Mesodermal cell (in vitro differentiated cells): ENCODE data around the gene RAB8A. TPM values are rescaled to one million over a fixed set of nuclear protein-coding genes. Genes with fewer than 3 reads are reported as not detected.

Source experiments
- H3K27ac ChIP-seq: 2 replicates; pipeline ENCODE4 v1.7.0; 2013; ENCODE audit warnings: mild to moderate bottlenecking, low read depth, low read length, moderate library complexity; ENCODE audit not compliant: severe bottlenecking
- H3K36me3 ChIP-seq: 2 replicates; pipeline ENCODE4 v1.7.1; 2013; ENCODE audit warnings: mild to moderate bottlenecking, low read length, moderate library complexity; ENCODE audit not compliant: control insufficient read depth, insufficient read depth
- H3K4me1 ChIP-seq: one replicate; pipeline ENCODE4 v1.7.1; 2013; ENCODE audit warnings: mild to moderate bottlenecking, low read length; ENCODE audit not compliant: insufficient read depth, control insufficient read depth, poor library complexity, severe bottlenecking
- H3K4me3 ChIP-seq: 2 replicates; pipeline ENCODE4 v1.7.0; 2013; ENCODE audit warnings: low read length, control low read depth, mild to moderate bottlenecking; ENCODE audit not compliant: insufficient read depth, poor library complexity, severe bottlenecking; ENCODE audit errors: extremely low read depth
- H3K9me3 ChIP-seq: 2 replicates; pipeline ENCODE4 v1.7.1; 2013; ENCODE audit warnings: mild to moderate bottlenecking, low read length, moderate library complexity; ENCODE audit not compliant: control insufficient read depth
- WGBS, 2 experiments: methylation state at CpG; one replicate each; pipeline ENCODE4 v1.1.5; 2013; ENCODE audit warnings: missing lambda C conversion rate in 2 of 2; ENCODE audit not compliant: insufficient coverage in 2 of 2; 5-methylcytosine and 5-hydroxymethylcytosine counted together
- polyA plus RNA-seq, 2 experiments: library from polyadenylated mRNA; stranded (reverse); fragments of 50-300 nt; gene quantifications; one replicate each; pipeline ENCODE4 v1.2.3, GENCODE V29; 2013

Gene RAB8A
- polyA plus RNA-seq (2013, experiment 1 of 2) = 46.7 TPM
- polyA plus RNA-seq (2013, experiment 2 of 2) = 50.4 TPM

- Histone ChIP-seq H3K4me3 (peak within 1 kb of the TSS; percentile 100), H3K36me3 (peaks cover 31% of the 10 kb centered on the region), H3K4me1 (peaks cover 14% of the 10 kb centered on the region), H3K27ac (peak within 1 kb of the TSS; percentile 69), H3K9me3 (no peaks in the 10 kb centered on the region)
- WGBS, 2 experiments = 2 to 4% methylated on average over 53 to 56 of the region's 81 CpGs
Observed at GRCh38 chr19:16111160-16111908, at the start of gene RAB8A. Gene RAB8A, plus strand, starts transcription at chr19:16111889. Its CDS starts 13 bp downstream, at chr19:16111902.

DNA sequence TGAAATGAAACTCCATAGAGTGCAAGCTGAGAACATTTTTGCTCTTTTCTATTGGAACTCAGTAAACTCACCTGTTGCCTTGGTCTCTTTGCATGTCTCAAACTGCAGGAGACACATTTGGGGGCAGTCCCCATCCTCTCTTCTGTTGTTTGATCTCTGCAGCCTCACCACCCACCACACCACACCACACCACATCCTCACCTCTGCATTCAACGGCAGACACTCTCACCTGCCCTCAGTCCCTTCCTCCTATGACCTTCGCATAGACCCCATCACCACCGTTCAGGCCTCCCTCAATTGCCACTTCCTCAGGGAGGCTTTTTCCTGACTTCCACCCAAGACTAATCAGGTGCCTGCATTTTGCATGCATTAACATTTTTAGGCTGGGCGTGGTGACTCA, 49.7 kb upstream of the RAB8A start:
- no peak overlapping the region for H3K4me3 ChIP-seq
- 62 to 76% methylated on average over 3 to 4 of the region's 4 CpGs for WGBS, 2 experiments
- H3K9me3 ChIP-seq = peaks cover 6% of the 10 kb centered on the region
- no peak overlapping the region for H3K27ac ChIP-seq
- peaks cover 14% of the 10 kb centered on the region for H3K4me1 ChIP-seq
- H3K36me3 ChIP-seq = no peaks in the 10 kb centered on the region

DNA sequence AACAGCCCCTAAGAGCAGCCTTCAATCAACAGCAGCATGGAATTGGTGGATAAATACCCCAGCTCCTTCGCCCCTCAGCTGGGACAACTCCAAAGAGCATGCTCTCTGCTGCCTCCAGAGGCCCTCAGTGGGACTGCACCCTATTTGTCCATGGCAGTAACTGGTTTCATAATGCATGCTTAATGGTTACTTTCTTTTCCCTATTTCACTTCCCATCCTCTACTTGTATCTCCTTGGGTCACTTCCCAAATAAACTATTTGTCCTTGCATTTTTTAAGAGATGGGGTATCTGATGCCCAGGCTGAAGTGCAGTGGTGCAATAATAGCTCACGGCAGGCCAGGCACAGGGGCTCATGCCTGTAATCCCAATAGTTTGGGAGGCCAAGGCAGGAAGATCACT, 48.9 kb upstream of the RAB8A start:
- no peaks in the 10 kb centered on the region for H3K36me3 ChIP-seq
- H3K27ac ChIP-seq = no peak overlapping the region
- 70 to 83% methylated on average over 2 of the region's 2 CpGs for WGBS, 2 experiments
- H3K4me3 ChIP-seq = no peak overlapping the region
- peaks cover 20% of the 10 kb centered on the region for H3K4me1 ChIP-seq
- peaks cover 6% of the 10 kb centered on the region for H3K9me3 ChIP-seq

DNA sequence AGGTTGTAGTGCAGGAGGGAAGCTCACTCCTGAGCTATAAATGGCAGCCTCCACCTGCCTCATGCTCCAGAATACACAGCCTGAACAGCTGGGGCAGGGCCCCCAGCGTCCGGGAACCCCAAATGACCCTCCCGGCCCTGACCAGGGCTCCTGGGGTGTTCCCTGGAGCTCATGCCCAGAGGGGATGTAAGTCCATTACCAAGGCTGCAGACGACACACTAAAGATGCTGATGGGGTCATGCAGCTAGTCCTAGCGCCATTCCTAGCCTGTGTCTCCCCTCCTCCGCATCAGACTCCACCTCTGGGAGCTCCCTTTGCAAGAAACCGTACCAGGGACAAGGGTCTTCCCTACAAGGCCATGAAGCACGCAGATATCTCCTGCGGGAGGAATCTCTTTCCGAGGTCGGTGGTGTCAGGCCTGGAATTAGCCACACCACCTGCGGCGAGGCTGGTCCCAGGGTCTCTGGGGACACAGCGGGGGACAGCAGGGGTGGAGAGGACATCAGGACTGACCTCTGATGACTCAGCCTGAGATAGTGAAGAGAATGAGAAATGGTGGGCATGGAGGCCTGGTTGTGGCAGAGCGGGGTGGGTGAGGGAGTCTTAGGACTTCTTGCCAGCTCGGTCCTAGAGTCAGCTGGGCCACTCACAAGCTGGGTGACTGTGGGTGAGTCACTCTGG, 47.3 kb upstream of the RAB8A start:
- H3K9me3 ChIP-seq = peaks cover 6% of the 10 kb centered on the region
- H3K4me1 ChIP-seq = peaks cover 21% of the 10 kb centered on the region
- no peaks in the 10 kb centered on the region for H3K36me3 ChIP-seq
- no peak overlapping the region for H3K4me3 ChIP-seq
- WGBS, 2 experiments = 87% methylated on average over 13 to 16 of the region's 16 CpGs
- H3K27ac ChIP-seq = no peak overlapping the region

- H3K4me3 ChIP-seq = no peak overlapping the region
- no peaks in the 10 kb centered on the region for H3K9me3 ChIP-seq
- peaks cover 21% of the 10 kb centered on the region for H3K4me1 ChIP-seq
- peak overlapping the region; percentile 36 for H3K27ac ChIP-seq
- 46 to 64% methylated on average over 2 to 3 of the region's 6 CpGs for WGBS, 2 experiments
- no peaks in the 10 kb centered on the region for H3K36me3 ChIP-seq
Observed at GRCh38 chr19:16066611-16067104, 45.0 kb upstream of the RAB8A start.

GRCh38 chr19:16067205-16067938, 44.3 kb upstream of the RAB8A start:
- peaks cover 21% of the 10 kb centered on the region for H3K4me1 ChIP-seq
- H3K4me3 ChIP-seq = no peak overlapping the region
- H3K36me3 ChIP-seq = no peaks in the 10 kb centered on the region
- H3K27ac ChIP-seq = peak overlapping the region; percentile 36
- 91 to 93% methylated on average over 32 of the region's 40 CpGs for WGBS, 2 experiments
- H3K9me3 ChIP-seq = no peaks in the 10 kb centered on the region

- Histone ChIP-seq H3K4me1 (peaks cover 21% of the 10 kb centered on the region), H3K36me3 (no peaks in the 10 kb centered on the region), H3K9me3 (no peaks in the 10 kb centered on the region), H3K4me3 (no peak overlapping the region), H3K27ac (no peak overlapping the region)
- 81 to 98% methylated on average over 6 to 9 of the region's 10 CpGs for WGBS, 2 experiments
Observed at GRCh38 chr19:16068696-16069259, 42.9 kb upstream of the RAB8A start.

GRCh38 chr19:16069813-16070365, 41.8 kb upstream of the RAB8A start:
- no peaks in the 10 kb centered on the region for H3K36me3 ChIP-seq
- peaks cover 21% of the 10 kb centered on the region for H3K4me1 ChIP-seq
- H3K27ac ChIP-seq = no peak overlapping the region
- no peaks in the 10 kb centered on the region for H3K9me3 ChIP-seq
- H3K4me3 ChIP-seq = no peak overlapping the region
- 94 to 96% methylated on average over 8 to 9 of the region's 10 CpGs for WGBS, 2 experiments

GRCh38 chr19:16070366-16070990, 41.2 kb upstream of the RAB8A start:
- Histone ChIP-seq H3K27ac (no peak overlapping the region), H3K4me3 (no peak overlapping the region), H3K4me1 (peaks cover 19% of the 10 kb centered on the region), H3K36me3 (no peaks in the 10 kb centered on the region), H3K9me3 (no peaks in the 10 kb centered on the region)
- 92% methylated on average over 16 of the region's 16 CpGs for WGBS, 2 experiments
